Osteocyte (in vitro differentiated cells): ENCODE data around the gene C1QTNF1. TPM values are rescaled to one million over a fixed set of nuclear protein-coding genes. Genes with fewer than 3 reads are reported as not detected.

Experiments used
- DNase-seq: peaks from one replicate; pipeline ENCODE4 v3.0.0; 2021; ENCODE audit warnings: mixed read lengths; ENCODE audit not compliant: unreplicated experiment; ENCODE audit errors: extremely low spot score
- H3K27ac Mint-ChIP-seq: one replicate; pipeline ENCODE4 v1.8.0; 2021; ENCODE audit warnings: mild to moderate bottlenecking, mixed read lengths; ENCODE audit not compliant: unreplicated experiment
- H3K27me3 Mint-ChIP-seq: one replicate; pipeline ENCODE4 v1.8.0; 2021; ENCODE audit warnings: mixed read lengths; ENCODE audit not compliant: unreplicated experiment
- H3K36me3 Mint-ChIP-seq: one replicate; pipeline ENCODE4 v1.8.0; 2021; ENCODE audit warnings: mixed read lengths; ENCODE audit not compliant: unreplicated experiment
- H3K4me1 Mint-ChIP-seq: one replicate; pipeline ENCODE4 v1.8.0; 2021; ENCODE audit warnings: mixed read lengths; ENCODE audit not compliant: unreplicated experiment
- H3K4me3 Mint-ChIP-seq: one replicate; pipeline ENCODE4 v1.8.0; 2021; ENCODE audit warnings: mild to moderate bottlenecking, moderate library complexity, mixed read lengths; ENCODE audit not compliant: unreplicated experiment
- H3K9me3 Mint-ChIP-seq: one replicate; pipeline ENCODE4 v1.8.0; 2021; ENCODE audit warnings: mixed read lengths; ENCODE audit not compliant: unreplicated experiment
- CTCF ChIP-seq: fragments of 200-600 bp; sonication (generic); IDR thresholded peaks from 2 replicates; pipeline ENCODE4 v1.5.0; 2021; ENCODE audit warnings: antibody characterized with exemption, mild to moderate bottlenecking, moderate library complexity
- total RNA-seq: library from RNA; stranded (reverse); gene quantifications from 2 replicates; pipeline ENCODE4 v1.2.1, GENCODE V29; 2021

Gene C1QTNF1
- total RNA-seq, 1 donor from 2014 or later, result 203 TPM

DNA sequence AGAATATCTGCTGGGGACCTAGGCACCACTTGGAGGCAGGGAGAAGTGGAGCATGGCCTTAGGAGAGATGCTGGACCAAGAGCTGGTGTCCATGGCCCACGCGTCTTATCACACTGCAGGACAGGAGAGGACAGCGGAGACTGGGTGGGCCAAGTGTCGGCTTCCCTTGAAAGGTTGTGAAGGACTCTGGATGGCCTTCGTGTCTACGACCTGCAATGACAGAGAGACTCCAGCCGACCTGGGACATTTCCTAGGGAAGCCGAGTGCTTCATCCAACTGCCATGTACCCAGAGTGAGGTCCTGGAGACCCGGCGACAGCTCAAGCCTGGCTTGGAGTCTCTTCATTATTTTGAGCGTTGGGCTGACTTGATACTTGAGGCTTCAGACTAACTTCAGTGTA, 20.5 kb downstream of the C1QTNF1 start:
- peaks cover 39% of the 10 kb centered on the region for H3K4me1 Mint-ChIP-seq
- H3K27ac Mint-ChIP-seq, result no peak overlapping the region
- no peaks in the 10 kb centered on the region for H3K9me3 Mint-ChIP-seq

DNA sequence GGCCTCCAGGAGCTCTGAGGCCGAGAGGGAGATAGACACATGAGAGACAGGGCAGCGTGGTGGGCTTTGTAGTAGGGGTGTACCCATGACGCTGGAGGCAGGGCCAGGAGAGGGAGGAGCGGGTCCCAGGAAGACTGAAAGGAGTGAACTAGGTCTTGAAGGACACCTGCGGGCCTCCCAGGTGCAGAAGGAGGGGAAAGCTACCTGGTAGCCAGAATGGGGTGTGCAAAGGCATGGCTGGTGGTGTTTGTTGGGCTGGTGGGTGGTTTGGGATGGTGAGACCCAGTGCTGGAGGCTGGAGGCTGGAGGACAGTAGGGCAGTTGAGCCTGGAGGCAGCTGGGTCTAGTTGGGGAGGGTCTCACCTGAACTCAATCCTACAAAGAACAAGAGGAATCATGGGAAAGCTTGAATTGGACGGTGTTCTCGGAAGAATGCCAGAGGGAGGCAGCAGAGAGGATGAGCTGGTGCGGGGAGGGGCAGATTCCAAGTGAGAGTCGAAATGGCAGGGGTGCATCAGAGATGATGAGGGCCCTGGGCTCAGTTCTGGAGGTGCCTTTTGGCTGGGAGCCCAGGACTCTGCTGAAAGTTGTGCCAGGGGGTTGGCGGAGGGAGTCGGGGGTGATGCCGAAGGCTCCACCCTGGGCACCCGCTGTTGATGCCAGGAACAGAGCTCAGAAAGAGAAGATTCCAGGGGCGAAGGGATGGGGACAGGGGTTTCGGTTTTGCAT, 21.2 kb downstream of the C1QTNF1 start:
- Mint-ChIP-seq H3K4me3 (no peak overlapping the region), H3K4me1 (peaks cover 37% of the 10 kb centered on the region), H3K36me3 (peaks cover 43% of the 10 kb centered on the region), H3K27me3 (peaks cover 5% of the 10 kb centered on the region), H3K9me3 (no peaks in the 10 kb centered on the region), H3K27ac (no peak overlapping the region)
- TF ChIP-seq CTCF, result no peak
- DNase-seq, result no peak

More for the DNA sequence above, 20.5 kb downstream of the C1QTNF1 start:
- peaks cover 39% of the 10 kb centered on the region for H3K36me3 Mint-ChIP-seq
- peaks cover 3% of the 10 kb centered on the region for H3K27me3 Mint-ChIP-seq
- TF ChIP-seq CTCF, result no peak
- no peak overlapping the region for H3K4me3 Mint-ChIP-seq
- no peak for DNase-seq

GRCh38 chr17:79045842-79046196, 21.9 kb downstream of the C1QTNF1 start:
- no peaks in the 10 kb centered on the region for H3K9me3 Mint-ChIP-seq
- peaks cover 45% of the 10 kb centered on the region for H3K36me3 Mint-ChIP-seq
- peaks cover 6% of the 10 kb centered on the region for H3K27me3 Mint-ChIP-seq
- peak; percentile 92 for DNase-seq
- no peak overlapping the region for H3K27ac Mint-ChIP-seq
- peaks cover 35% of the 10 kb centered on the region for H3K4me1 Mint-ChIP-seq
- H3K4me3 Mint-ChIP-seq, result no peak overlapping the region
- peak; percentile 95 for TF ChIP-seq CTCF

GRCh38 chr17:79046197-79046915, 22.4 kb downstream of the C1QTNF1 start:
- peaks cover 32% of the 10 kb centered on the region for H3K4me1 Mint-ChIP-seq
- peaks cover 47% of the 10 kb centered on the region for H3K36me3 Mint-ChIP-seq
- peaks cover 6% of the 10 kb centered on the region for H3K27me3 Mint-ChIP-seq
- H3K4me3 Mint-ChIP-seq, result no peak overlapping the region
- TF ChIP-seq CTCF, result no peak
- no peaks in the 10 kb centered on the region for H3K9me3 Mint-ChIP-seq
- no peak overlapping the region for H3K27ac Mint-ChIP-seq
- no peak for DNase-seq

GRCh38 chr17:79046916-79047280, 22.9 kb downstream of the C1QTNF1 start:
- TF ChIP-seq CTCF, result no peak
- H3K27me3 Mint-ChIP-seq, result peaks cover 6% of the 10 kb centered on the region
- H3K9me3 Mint-ChIP-seq, result no peaks in the 10 kb centered on the region
- no peak overlapping the region for H3K4me3 Mint-ChIP-seq
- peaks cover 30% of the 10 kb centered on the region for H3K4me1 Mint-ChIP-seq
- H3K36me3 Mint-ChIP-seq, result peaks cover 48% of the 10 kb centered on the region
- no peak overlapping the region for H3K27ac Mint-ChIP-seq
- no peak for DNase-seq
